ENCODE results near the gene RAD51B. TPM values are rescaled to one million over a fixed set of nuclear protein-coding genes. Genes with fewer than 3 reads are reported as not detected.

RAD51B gene
- total and polyA plus RNA-seq, 9 of the 15 experiments (the other 6 are each of a cell fraction or from before 2014, with no cell fraction given) = 8.5 to 17.3 (median 11.3) TPM

DNA sequence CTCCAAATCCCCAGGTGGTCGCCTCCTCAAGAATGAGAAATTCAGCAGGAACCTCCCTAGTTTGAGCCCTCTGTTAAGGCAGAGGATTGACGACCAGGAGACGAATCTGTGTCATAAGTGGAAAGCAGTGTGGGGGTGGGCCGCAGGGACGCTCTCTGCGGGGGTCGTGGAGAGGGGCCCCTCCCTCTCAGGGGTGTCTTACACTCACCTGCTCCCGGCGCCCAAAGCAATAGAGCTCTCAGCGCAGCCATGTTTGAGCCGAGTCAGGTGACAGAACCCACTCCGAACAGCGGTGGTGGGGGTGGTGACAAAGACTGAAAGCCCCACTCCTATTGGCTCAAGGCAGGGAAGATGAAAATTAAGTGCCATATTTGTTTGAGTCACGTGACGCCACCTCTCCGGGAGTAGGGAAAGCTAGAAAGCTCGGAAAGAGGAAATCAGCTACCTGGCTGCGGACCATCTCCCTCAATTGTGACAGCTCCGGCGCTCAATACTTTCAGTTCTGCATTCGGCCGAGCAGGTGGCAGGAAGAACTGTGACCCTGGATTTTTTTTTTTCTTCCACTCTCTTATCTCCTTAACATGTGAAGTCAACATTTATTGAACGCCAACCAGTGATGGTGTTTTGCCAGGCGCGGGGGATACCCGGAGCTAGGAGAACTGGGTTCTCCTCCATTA, 3.1 kb upstream of the RAD51B start, which contains the start of gene ZFYVE26 (continued):
- TF ChIP-seq RFX1 (IDR thresholded peaks at IDR 0.05) (no peak), NR2C1 (IDR thresholded peaks at IDR 0.05) (peak; percentile 56; the same call in 1 of the 2 replicates), NR2C1 (tag; IDR thresholded peaks at IDR 0.05) (no peak), CCNT2 (IDR thresholded peaks at IDR 0.05; ENCODE audit: borderline replicate concordance, extremely low read depth, insufficient read length, low read depth, low read length) (no peak), PHF8 (IDR thresholded peaks at IDR 0.05; ENCODE audit: borderline replicate concordance, low read length) (peak; percentile 65; the same call in 1 of the 2 replicates), C11orf30 (IDR thresholded peaks at IDR 0.05; ENCODE audit: low read depth) (peak; percentile 99), CBFA2T2 (conservative IDR thresholded peaks at IDR 0.05) (peak; percentile 94), CXXC5 (CRISPR knock-in tag; IDR thresholded peaks at IDR 0.05) (peak; percentile 45), TBP (optimal IDR thresholded peaks at IDR 0.05; ENCODE audit: low read depth, low read length) (peak; percentile 49), PTTG1 (tag; IDR thresholded peaks at IDR 0.05; ENCODE audit: low read depth) (no peak), GABPB1 (CRISPR knock-in tag; IDR thresholded peaks at IDR 0.05) (0 out of 2 replicates have a peak, but pooled peaks have one; percentile 24), MEF2A (IDR thresholded peaks at IDR 0.05; ENCODE audit: control insufficient read depth, low read depth, low read length) (no peak)
- TF ChIP-seq, protein P1, sequence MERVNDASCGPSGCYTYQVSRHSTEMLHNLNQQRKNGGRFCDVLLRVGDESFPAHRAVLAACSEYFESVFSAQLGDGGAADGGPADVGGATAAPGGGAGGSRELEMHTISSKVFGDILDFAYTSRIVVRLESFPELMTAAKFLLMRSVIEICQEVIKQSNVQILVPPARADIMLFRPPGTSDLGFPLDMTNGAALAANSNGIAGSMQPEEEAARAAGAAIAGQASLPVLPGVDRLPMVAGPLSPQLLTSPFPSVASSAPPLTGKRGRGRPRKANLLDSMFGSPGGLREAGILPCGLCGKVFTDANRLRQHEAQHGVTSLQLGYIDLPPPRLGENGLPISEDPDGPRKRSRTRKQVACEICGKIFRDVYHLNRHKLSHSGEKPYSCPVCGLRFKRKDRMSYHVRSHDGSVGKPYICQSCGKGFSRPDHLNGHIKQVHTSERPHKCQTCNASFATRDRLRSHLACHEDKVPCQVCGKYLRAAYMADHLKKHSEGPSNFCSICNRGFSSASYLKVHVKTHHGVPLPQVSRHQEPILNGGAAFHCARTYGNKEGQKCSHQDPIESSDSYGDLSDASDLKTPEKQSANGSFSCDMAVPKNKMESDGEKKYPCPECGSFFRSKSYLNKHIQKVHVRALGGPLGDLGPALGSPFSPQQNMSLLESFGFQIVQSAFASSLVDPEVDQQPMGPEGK (CRISPR knock-in tag; IDR thresholded peaks at IDR 0.05; ENCODE audit: borderline replicate concordance) = no peak
- TF ChIP-seq, protein P2, sequence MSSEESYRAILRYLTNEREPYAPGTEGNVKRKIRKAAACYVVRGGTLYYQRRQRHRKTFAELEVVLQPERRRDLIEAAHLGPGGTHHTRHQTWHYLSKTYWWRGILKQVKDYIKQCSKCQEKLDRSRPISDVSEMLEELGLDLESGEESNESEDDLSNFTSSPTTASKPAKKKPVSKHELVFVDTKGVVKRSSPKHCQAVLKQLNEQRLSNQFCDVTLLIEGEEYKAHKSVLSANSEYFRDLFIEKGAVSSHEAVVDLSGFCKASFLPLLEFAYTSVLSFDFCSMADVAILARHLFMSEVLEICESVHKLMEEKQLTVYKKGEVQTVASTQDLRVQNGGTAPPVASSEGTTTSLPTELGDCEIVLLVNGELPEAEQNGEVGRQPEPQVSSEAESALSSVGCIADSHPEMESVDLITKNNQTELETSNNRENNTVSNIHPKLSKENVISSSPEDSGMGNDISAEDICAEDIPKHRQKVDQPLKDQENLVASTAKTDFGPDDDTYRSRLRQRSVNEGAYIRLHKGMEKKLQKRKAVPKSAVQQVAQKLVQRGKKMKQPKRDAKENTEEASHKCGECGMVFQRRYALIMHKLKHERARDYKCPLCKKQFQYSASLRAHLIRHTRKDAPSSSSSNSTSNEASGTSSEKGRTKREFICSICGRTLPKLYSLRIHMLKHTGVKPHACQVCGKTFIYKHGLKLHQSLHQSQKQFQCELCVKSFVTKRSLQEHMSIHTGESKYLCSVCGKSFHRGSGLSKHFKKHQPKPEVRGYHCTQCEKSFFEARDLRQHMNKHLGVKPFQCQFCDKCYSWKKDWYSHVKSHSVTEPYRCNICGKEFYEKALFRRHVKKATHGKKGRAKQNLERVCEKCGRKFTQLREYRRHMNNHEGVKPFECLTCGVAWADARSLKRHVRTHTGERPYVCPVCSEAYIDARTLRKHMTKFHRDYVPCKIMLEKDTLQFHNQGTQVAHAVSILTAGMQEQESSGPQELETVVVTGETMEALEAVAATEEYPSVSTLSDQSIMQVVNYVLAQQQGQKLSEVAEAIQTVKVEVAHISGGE (CRISPR knock-in tag; IDR thresholded peaks at IDR 0.05) = no peak; a peak in 1 of 6 replicates
- TF ChIP-seq, protein P3, sequence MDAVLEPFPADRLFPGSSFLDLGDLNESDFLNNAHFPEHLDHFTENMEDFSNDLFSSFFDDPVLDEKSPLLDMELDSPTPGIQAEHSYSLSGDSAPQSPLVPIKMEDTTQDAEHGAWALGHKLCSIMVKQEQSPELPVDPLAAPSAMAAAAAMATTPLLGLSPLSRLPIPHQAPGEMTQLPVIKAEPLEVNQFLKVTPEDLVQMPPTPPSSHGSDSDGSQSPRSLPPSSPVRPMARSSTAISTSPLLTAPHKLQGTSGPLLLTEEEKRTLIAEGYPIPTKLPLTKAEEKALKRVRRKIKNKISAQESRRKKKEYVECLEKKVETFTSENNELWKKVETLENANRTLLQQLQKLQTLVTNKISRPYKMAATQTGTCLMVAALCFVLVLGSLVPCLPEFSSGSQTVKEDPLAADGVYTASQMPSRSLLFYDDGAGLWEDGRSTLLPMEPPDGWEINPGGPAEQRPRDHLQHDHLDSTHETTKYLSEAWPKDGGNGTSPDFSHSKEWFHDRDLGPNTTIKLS (IDR thresholded peaks at IDR 0.05; ENCODE audit: borderline replicate concordance, low read depth) = peak; percentile 40; the same call in 1 of the 2 replicates
- TF ChIP-seq, protein P4, sequence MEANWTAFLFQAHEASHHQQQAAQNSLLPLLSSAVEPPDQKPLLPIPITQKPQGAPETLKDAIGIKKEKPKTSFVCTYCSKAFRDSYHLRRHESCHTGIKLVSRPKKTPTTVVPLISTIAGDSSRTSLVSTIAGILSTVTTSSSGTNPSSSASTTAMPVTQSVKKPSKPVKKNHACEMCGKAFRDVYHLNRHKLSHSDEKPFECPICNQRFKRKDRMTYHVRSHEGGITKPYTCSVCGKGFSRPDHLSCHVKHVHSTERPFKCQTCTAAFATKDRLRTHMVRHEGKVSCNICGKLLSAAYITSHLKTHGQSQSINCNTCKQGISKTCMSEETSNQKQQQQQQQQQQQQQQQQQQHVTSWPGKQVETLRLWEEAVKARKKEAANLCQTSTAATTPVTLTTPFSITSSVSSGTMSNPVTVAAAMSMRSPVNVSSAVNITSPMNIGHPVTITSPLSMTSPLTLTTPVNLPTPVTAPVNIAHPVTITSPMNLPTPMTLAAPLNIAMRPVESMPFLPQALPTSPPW (CRISPR knock-in tag; IDR thresholded peaks at IDR 0.05) = peak; percentile 72

Data from K562 (cell line).